Esophagus muscularis mucosa (tissue), 4 donors: ENCODE results near the gene CYP46A1. TPM values are rescaled to one million over a fixed set of nuclear protein-coding genes. Genes with fewer than 3 reads are reported as not detected.

Source experiments
- DNase-seq: peaks from one replicate; pipeline ENCODE4 v3.0.0-alpha.2; 2017; ENCODE audit errors: extremely low spot score
- H3K27ac ChIP-seq, 4 donors: fragments of 200-600 bp; sonication (generic); replicated peaks in 1 of 4; 1 replicate in 3 of 4; 2 replicates in 1 of 4; pipeline ENCODE4 v1.5.1; 2016 to 2019; ENCODE audit warnings: mild to moderate bottlenecking in 1 of 4
- H3K27me3 ChIP-seq, 4 donors: fragments of 200-600 bp; sonication (generic); one replicate each; pipeline versions ENCODE4 v1.5.1 to v1.6.0; 2016 to 2019
- H3K36me3 ChIP-seq, 4 donors: fragments of 200-600 bp; sonication (generic); one replicate each; pipeline ENCODE4 v1.5.1; 2016 to 2019
- H3K4me1 ChIP-seq, 4 donors: fragments of 200-600 bp; sonication (generic); one replicate each; pipeline ENCODE4 v1.5.1; 2016 to 2019
- H3K4me3 ChIP-seq, 4 donors: fragments of 200-600 bp; sonication (generic); 1 replicate in 2 of 4; 2 replicates in 2 of 4; pipeline ENCODE4 v1.5.1; 2016 to 2019; ENCODE audit warnings: mild to moderate bottlenecking in 4 of 4, moderate library complexity in 1 of 4
- H3K9me3 ChIP-seq, 4 donors: fragments of 200-600 bp; sonication (generic); 1 replicate in 3 of 4; 2 replicates in 1 of 4; pipeline ENCODE4 v1.5.1; 2016 to 2019
- EP300 ChIP-seq: sonication (generic); formaldehyde crosslinking; IDR thresholded peaks from one replicate; pipeline ENCODE4 v1.6.1; 2017; ENCODE audit warnings: antibody characterized with exemption
- POLR2A ChIP-seq: fragments of 450-650 bp; IDR thresholded peaks from one replicate; pipeline ENCODE4 v1.6.1; 2017; ENCODE audit warnings: antibody characterized with exemption, moderate library complexity, mild to moderate bottlenecking, low read depth
- POLR2AphosphoS5 ChIP-seq, 2 donors: sonication (generic); formaldehyde crosslinking; IDR thresholded peaks; one replicate each; pipeline ENCODE4 v1.6.1; 2017; ENCODE audit warnings: antibody characterized with exemption in 2 of 2
- WGBS: methylation state at CpG from one replicate; pipeline ENCODE4 v1.1.5; 2018; 5-methylcytosine and 5-hydroxymethylcytosine counted together
- intact Hi-C: fragments of 100-400 bp; cut with DNase I; formaldehyde crosslinking; loops from one replicate; pipeline ENCODE4 v1.15.1; 2023
- total RNA-seq, 4 donors: library from RNA; depleted of rRNA; stranded (reverse); fragments of >200 nt; gene quantifications; one replicate each; pipeline versions ENCODE4 v1.1.0 to v1.2.1, GENCODE V29; 2016
- TF ChIP-seq, protein P1 (sequence below), 3 experiments: fragments of 200-600 bp in 2 of 3; fragments of 450-650 bp in 1 of 3; sonication (generic) in 2 of 3; IDR thresholded peaks; one replicate each; pipeline ENCODE4 v1.5.1; 2017 to 2019; ENCODE audit warnings: antibody characterized with exemption in 3 of 3, mild to moderate bottlenecking in 2 of 3, moderate library complexity in 1 of 3

The CYP46A1 gene
- total RNA-seq, 4 donors from 2014 or later, result 1.2 to 2.5 (median 1.9) TPM

- no peak for TF ChIP-seq POLR2AphosphoS5 (IDR thresholded peaks at IDR 0.05)
- TF ChIP-seq, protein P1, sequence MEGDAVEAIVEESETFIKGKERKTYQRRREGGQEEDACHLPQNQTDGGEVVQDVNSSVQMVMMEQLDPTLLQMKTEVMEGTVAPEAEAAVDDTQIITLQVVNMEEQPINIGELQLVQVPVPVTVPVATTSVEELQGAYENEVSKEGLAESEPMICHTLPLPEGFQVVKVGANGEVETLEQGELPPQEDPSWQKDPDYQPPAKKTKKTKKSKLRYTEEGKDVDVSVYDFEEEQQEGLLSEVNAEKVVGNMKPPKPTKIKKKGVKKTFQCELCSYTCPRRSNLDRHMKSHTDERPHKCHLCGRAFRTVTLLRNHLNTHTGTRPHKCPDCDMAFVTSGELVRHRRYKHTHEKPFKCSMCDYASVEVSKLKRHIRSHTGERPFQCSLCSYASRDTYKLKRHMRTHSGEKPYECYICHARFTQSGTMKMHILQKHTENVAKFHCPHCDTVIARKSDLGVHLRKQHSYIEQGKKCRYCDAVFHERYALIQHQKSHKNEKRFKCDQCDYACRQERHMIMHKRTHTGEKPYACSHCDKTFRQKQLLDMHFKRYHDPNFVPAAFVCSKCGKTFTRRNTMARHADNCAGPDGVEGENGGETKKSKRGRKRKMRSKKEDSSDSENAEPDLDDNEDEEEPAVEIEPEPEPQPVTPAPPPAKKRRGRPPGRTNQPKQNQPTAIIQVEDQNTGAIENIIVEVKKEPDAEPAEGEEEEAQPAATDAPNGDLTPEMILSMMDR (IDR thresholded peaks at IDR 0.05), result no peak
- Histone ChIP-seq H3K4me1 (peaks cover 3 to 12% (median 8%) of the 10 kb centered on the region in 4 donors), H3K4me3 (no peak overlapping the region), H3K27me3 (no peaks in the 10 kb centered on the region), H3K9me3 (no peaks in the 10 kb centered on the region), H3K36me3 (no peaks in the 10 kb centered on the region), H3K27ac (no peak overlapping the region)
- intact Hi-C loops, result no loop called here
- DNase-seq, result no peak
- WGBS, result 81% methylated on average over 11 of the region's 11 CpGs
Measured at GRCh38 chr14:99688629-99689028, 4.5 kb downstream of the CYP46A1 start.

- Histone ChIP-seq H3K27ac (no peak overlapping the region), H3K36me3 (no peaks in the 10 kb centered on the region), H3K9me3 (no peaks in the 10 kb centered on the region), H3K4me3 (no peak overlapping the region), H3K4me1 (peaks cover 2 to 8% (median 5%) of the 10 kb centered on the region in 4 donors), H3K27me3 (no peaks in the 10 kb centered on the region)
- intact Hi-C loops, result loop anchor here (2.0 kb wide), 1 partner anchor 39 kb away; no protein-coding TSS in a partner anchor
- no peak for TF ChIP-seq EP300
- no peak for TF ChIP-seq POLR2AphosphoS5 (IDR thresholded peaks at IDR 0.05)
- no peak for TF ChIP-seq POLR2A
- TF ChIP-seq, protein P1 (IDR thresholded peaks at IDR 0.05), result no peak
- no peak for DNase-seq
- 94% methylated on average over 10 of the region's 11 CpGs for WGBS
Measured at GRCh38 chr14:99689266-99690236, 5.5 kb downstream of the CYP46A1 start.

DNA sequence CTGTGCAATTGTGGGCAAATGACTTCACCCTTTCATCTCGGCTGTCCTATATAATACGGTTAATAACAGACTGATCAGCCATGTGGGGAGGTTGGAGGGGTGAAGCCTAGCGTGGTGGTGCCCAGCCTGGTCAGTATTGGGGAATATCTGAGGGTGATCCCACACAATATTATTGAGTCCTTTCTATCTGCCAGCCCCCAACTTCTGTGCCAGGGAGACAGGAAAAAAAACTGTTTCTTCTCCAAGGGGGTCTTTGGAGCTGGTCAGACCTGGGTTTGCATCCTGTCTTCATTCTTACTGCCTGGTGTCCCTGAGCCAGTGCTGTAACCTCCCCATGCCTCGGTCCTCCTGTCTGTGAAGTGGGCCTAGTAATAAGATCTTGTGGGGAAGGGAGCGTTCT, 6.5 kb downstream of the CYP46A1 start:
- Histone ChIP-seq H3K9me3 (no peaks in the 10 kb centered on the region), H3K36me3 (no peaks in the 10 kb centered on the region), H3K27me3 (no peaks in the 10 kb centered on the region), H3K4me3 (no peak overlapping the region), H3K4me1 (no peaks in the 10 kb centered on the region), H3K27ac (no peak overlapping the region)
- WGBS, result 88% methylated on average over 5 of the region's 5 CpGs
- TF ChIP-seq POLR2AphosphoS5 (IDR thresholded peaks at IDR 0.05) (no peak), POLR2A (no peak), EP300 (no peak)
- TF ChIP-seq, protein P1 (IDR thresholded peaks at IDR 0.05), result no peak
- intact Hi-C loops, result loop anchor here (2.0 kb wide), 1 partner anchor 38 kb away; no protein-coding TSS in a partner anchor
- no peak for DNase-seq

DNA sequence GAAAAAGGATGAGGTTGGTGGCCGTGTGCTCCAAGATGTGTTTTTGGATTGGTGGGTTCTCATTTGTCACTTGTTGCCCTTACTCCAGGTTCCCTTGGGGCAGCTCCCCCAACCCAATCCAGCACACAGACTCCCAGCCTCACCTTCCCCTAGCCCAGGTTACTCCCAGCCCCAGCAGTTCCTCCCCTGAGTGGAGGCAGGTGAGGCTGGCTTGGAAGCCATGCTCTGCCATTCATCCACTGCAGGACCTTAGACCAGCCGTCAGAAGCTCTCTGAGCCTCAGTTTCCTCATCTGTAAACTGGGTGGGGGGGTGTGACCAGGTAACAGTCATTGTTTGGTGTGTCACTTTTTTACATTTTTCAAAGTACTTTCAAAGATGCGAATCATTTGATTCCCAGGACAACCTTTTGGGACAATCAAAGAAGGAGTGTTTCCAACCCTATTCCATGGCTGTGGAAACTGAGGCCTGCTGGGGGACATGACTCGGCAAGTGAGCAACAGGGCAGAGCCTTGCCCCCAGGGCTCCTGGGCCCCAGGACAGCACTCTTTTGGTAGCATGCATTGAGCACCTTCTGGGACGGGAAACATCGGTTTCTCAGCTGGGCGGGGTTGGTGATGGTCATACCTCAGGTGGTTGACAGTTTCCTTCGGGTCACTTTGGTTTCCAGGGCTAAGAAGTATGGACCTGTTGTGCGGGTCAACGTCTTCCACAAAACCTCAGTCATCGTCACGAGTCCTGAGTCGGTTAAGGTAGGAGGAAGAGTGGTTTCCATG, 7.2 kb downstream of the CYP46A1 start:
- H3K4me1 ChIP-seq, result no peaks in the 10 kb centered on the region
- H3K9me3 ChIP-seq, result no peaks in the 10 kb centered on the region
- H3K4me3 ChIP-seq, result no peak overlapping the region
- 90% methylated on average over 13 of the region's 13 CpGs for WGBS
- no peaks in the 10 kb centered on the region for H3K27me3 ChIP-seq
- intact Hi-C loops, result loop anchor here (2.0 kb wide), 1 partner anchor 38 kb away; no protein-coding TSS in a partner anchor
- no peaks in the 10 kb centered on the region for H3K36me3 ChIP-seq
- no peak for DNase-seq
- TF ChIP-seq, protein P1 (IDR thresholded peaks at IDR 0.05), result no peak
- TF ChIP-seq EP300 (no peak), POLR2AphosphoS5 (IDR thresholded peaks at IDR 0.05) (no peak), POLR2A (no peak)
- H3K27ac ChIP-seq, result no peak overlapping the region
